Spinal cord (tissue), 10 donors: ENCODE measurements around the gene SPAG6. TPM values are rescaled to one million over a fixed set of nuclear protein-coding genes. Genes with fewer than 3 reads are reported as not detected.

Source experiments
- DNase-seq, 6 donors: peaks; one replicate each; pipeline versions ENCODE4 v3.0.0 to v3.0.0-alpha.2; 2013 to 2015; ENCODE audit warnings: low spot score in 6 of 6, low read depth in 4 of 6
- H3K27ac ChIP-seq: one replicate; pipeline ENCODE4 v1.5.1; 2013; ENCODE audit warnings: low read depth, low read length, control low read depth
- H3K27me3 ChIP-seq: one replicate; pipeline ENCODE4 v1.6.1; 2013; ENCODE audit warnings: low read length; ENCODE audit not compliant: control insufficient read depth, insufficient read depth
- H3K36me3 ChIP-seq: one replicate; pipeline ENCODE4 v1.6.1; 2013; ENCODE audit warnings: low read length; ENCODE audit not compliant: control insufficient read depth, insufficient read depth
- H3K4me1 ChIP-seq: one replicate; pipeline ENCODE4 v1.6.1; 2013; ENCODE audit warnings: low read length; ENCODE audit not compliant: control insufficient read depth, insufficient read depth
- H3K4me3 ChIP-seq: one replicate; pipeline ENCODE4 v1.5.1; 2013; ENCODE audit warnings: low read depth, low read length, control low read depth
- H3K9me3 ChIP-seq: one replicate; pipeline ENCODE4 v1.6.1; 2013; ENCODE audit warnings: low read length; ENCODE audit not compliant: control insufficient read depth, insufficient read depth
- WGBS: methylation state at CpG from one replicate; pipeline ENCODE4 v1.1.5; 2013; ENCODE audit warnings: missing lambda C conversion rate; ENCODE audit not compliant: insufficient coverage; 5-methylcytosine and 5-hydroxymethylcytosine counted together
- polyA plus RNA-seq, 2 donors: library from polyadenylated mRNA; unstranded; fragments of 120-200 nt; gene quantifications; one replicate each; pipeline ENCODE4 v1.2.1, GENCODE V29; 2013; ENCODE audit not compliant: insufficient read length in 2 of 2
- total RNA-seq, 2 donors: library from RNA; depleted of rRNA in 1 of 2; stranded (reverse); fragments of 120-200 nt in 1 of 2; fragments of >200 nt in 1 of 2; gene quantifications; one replicate each; pipeline versions ENCODE4 v1.2.3 to v1.2.4, GENCODE V29; 2013 to 2014
- donor health status: healthy.

The SPAG6 gene
- total and polyA plus RNA-seq, 4 donors: 4.5 to 19.4 (median 11.5) TPM

GRCh38 chr10:22315455-22316285 lies 29.6 kb upstream of the SPAG6 start:
- Histone ChIP-seq H3K27me3 (peaks cover 25% of the 10 kb centered on the region), H3K4me3 (peak overlapping the region; percentile 98), H3K4me1 (no peaks in the 10 kb centered on the region), H3K9me3 (no peaks in the 10 kb centered on the region), H3K36me3 (no peaks in the 10 kb centered on the region), H3K27ac (peak overlapping the region; percentile 89)
- no peak for DNase-seq
- WGBS: under 1% methylated on average over 47 of the region's 53 CpGs

DNA sequence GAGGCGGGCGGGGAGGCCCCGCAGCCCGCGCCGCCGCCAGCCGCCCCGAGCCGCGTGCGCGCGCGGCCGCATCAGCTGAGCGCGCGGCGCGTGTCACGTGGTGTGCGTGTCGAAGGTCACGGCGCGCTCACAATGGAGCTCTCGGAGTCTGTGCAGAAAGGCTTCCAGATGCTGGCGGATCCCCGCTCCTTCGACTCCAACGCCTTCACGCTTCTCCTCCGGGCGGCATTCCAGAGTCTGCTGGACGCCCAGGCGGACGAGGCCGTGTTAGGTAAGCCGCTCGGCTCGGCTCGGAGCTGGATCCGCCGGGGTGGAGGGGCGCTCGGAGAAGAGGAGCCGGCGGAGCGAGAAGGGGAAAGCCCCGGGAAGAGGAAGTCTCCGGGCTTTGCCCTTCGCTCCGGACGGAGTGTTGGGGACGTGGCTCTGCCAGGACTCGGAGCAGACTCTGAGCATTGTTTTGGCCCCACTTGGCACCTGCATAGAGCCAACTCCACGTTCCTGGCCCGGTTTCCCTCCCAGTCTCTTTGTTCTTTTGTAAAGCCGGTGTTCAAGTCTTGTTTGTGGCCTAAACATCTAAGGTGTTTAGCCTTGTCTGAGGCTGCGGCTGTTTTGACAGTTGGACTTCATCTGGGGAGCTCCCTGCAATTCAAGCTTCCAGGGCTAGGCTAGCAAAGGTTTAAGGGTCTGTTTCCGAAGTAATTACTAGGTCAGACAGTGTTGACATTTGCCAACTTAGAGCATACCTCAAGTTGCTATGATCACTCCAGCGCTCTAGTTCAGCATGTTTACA lies 28.8 kb upstream of the SPAG6 start, which contains the start of gene COMMD3:
COMMD3 (plus strand) TSS at position 103 of the 790 bp plus-strand sequence; CDS start at position 133, 30 bp downstream.
- Histone ChIP-seq H3K36me3 (no peaks in the 10 kb centered on the region), H3K27me3 (peaks cover 25% of the 10 kb centered on the region), H3K4me1 (no peaks in the 10 kb centered on the region), H3K4me3 (peak within 1 kb of the TSS; percentile 98), H3K27ac (peak within 1 kb of the TSS; percentile 97), H3K9me3 (no peaks in the 10 kb centered on the region)
- under 1% methylated on average over 63 of the region's 63 CpGs for WGBS
- peak in 3 of 6 donors; percentile 88 to 98 (median 97) for DNase-seq

DNA sequence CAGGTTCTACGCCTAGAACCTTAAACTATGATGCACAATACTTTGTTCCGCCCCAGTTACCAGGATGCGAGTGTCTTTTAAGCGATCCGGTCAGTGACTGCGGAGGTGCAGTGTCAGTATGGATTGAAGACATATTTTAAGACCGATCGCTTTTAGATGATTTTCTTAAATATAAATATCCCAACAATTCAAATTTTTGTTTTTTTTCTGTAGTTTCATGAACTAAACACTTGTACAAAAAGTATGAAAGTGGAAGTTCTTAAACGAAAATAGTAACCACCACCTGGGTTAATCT lies 28.3 kb upstream of the SPAG6 start:
- Histone ChIP-seq H3K27me3 (peaks cover 27% of the 10 kb centered on the region), H3K27ac (peak overlapping the region; percentile 97), H3K4me1 (peaks cover 2% of the 10 kb centered on the region), H3K9me3 (no peaks in the 10 kb centered on the region), H3K4me3 (peak overlapping the region; percentile 98), H3K36me3 (no peaks in the 10 kb centered on the region)
- no peak for DNase-seq
- WGBS: 14% methylated on average over 1 of the region's 9 CpGs

DNA sequence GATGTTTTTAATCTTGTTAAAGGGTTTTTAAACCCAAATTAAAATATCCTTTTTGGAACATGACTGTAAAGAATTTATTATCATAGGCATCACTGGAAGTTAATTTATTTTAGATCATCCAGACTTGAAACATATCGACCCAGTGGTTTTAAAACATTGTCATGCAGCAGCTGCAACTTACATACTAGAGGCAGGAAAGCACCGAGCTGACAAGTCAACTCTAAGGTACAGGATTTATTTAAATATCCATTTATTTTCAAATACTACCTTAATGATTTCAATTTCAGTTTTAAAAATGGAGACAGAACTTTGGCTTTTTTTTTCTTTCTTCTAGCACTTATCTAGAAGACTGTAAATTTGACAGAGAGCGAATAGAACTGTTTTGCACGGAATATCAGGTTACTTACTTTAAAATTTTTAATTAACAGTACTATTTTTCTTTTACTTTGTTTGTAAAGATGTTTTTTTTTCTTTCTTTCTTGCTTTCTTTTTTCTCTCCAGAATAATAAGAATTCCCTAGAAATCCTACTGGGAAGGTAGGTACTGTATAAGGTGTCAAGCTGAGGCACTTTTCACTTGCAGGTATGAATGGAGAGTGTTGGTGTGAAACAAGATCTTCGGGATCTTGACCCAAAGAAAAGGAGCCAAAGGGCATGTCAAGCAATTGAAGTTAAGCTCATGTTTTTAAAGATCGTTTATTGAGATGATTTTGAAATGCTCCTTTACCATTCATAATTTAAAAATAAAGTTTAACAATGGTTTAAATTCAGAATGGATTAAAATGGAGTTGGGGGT lies 27.3 kb upstream of the SPAG6 start:
- 43% methylated on average over 1 of the region's 6 CpGs for WGBS
- peak in 1 of 6 donors; percentile 10 for DNase-seq
- no peaks in the 10 kb centered on the region for H3K9me3 ChIP-seq
- no peaks in the 10 kb centered on the region for H3K36me3 ChIP-seq
- no peak overlapping the region for H3K4me3 ChIP-seq
- H3K27ac ChIP-seq: no peak overlapping the region
- peaks cover 37% of the 10 kb centered on the region for H3K27me3 ChIP-seq
- peaks cover 5% of the 10 kb centered on the region for H3K4me1 ChIP-seq

GRCh38 chr10:22318772-22319171 lies 26.5 kb upstream of the SPAG6 start:
- WGBS: no CpG with 5 or more reads among the region's 3 CpGs
- no peaks in the 10 kb centered on the region for H3K36me3 ChIP-seq

GRCh38 chr10:22319547-22319979 lies 25.7 kb upstream of the SPAG6 start:
- Histone ChIP-seq H3K9me3 (no peaks in the 10 kb centered on the region), H3K4me3 (peak overlapping the region; percentile 1), H3K27ac (no peak overlapping the region), H3K36me3 (no peaks in the 10 kb centered on the region), H3K4me1 (peaks cover 5% of the 10 kb centered on the region), H3K27me3 (peaks cover 52% of the 10 kb centered on the region)
- WGBS: 59% methylated on average over 9 of the region's 10 CpGs
- DNase-seq: peak in 1 of 6 donors; percentile 40

More at GRCh38 chr10:22318772-22319171, 26.5 kb upstream of the SPAG6 start:
- no peaks in the 10 kb centered on the region for H3K9me3 ChIP-seq
- DNase-seq: peak in 1 of 6 donors; percentile 9
- H3K27me3 ChIP-seq: peaks cover 44% of the 10 kb centered on the region
- H3K4me3 ChIP-seq: no peak overlapping the region
- H3K27ac ChIP-seq: no peak overlapping the region
- peaks cover 5% of the 10 kb centered on the region for H3K4me1 ChIP-seq

DNA sequence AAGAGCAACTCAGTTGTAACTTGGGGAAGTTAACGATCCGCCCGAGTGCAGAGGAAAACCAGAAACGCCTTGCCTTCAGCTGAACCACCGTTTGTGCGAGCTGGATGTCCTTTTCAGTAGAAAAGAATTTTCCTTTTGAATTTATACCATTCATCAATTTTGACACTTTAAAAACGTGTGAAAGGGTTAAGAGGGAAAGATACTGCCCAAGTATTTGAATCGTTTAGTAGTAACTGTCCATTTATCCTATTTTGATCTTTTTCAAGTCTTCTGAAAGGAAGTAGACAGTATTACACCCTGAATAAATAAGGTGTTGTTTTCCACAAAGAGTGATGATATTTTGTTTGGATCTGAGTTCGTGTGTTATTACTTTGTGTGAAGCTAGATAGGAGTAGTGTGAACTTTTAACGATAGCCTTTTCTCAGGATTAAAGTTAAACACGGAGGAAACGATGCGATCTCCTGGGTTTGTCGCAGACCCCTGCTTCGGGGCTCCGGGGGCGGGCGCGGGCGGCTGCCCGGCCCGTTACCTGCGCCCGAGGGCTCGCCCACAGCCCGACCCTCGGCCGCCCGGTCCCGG lies 25.2 kb upstream of the SPAG6 start:
- H3K27ac ChIP-seq: no peak overlapping the region

DNA sequence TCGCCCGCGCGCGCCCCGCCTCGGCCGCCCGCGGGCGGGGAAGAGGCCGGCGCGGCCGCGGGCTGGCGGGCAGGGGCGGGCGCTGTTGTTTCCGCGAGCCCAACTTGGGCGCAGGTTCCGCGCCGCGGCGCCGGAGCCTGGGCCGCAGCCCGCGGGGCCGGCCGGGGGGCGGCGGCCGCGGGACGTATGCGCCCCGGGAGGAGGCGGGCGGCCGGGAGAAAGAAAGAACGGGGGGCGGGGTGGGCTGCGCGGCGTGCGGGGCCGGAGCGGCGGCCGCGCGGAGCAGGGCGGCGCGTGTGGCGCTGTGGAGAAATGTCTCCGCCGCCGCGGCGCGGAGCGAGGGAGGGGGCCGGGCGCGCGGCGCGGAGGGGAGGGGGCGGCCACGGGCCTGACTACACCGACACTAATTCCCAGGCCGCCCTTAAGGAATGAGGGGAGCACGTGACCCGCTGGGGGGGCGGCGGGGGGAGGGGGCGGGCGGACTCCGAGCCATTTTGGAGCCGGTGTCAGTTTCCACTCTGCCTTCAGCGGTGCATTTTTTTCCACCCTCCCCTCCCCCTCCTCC lies 24.6 kb upstream of the SPAG6 start, which contains the start of gene BMI1:
BMI1 (plus strand) TSS at position 509 of the 565 bp plus-strand sequence. CDS start 5,351 bp downstream, outside the sequence.
- no peaks in the 10 kb centered on the region for H3K36me3 ChIP-seq
- peak in 3 of 6 donors; percentile 77 to 96 (median 95) for DNase-seq
- peak within 1 kb of the TSS; percentile 81 for H3K27ac ChIP-seq
- peaks cover 10% of the 10 kb centered on the region for H3K4me1 ChIP-seq
- H3K4me3 ChIP-seq: peak within 1 kb of the TSS; percentile 71
- H3K9me3 ChIP-seq: no peaks in the 10 kb centered on the region
- under 1% methylated on average over 72 of the region's 85 CpGs for WGBS
- peaks cover 54% of the 10 kb centered on the region for H3K27me3 ChIP-seq

More for the DNA sequence above, 25.2 kb upstream of the SPAG6 start:
- H3K4me3 ChIP-seq: peak overlapping the region; percentile 1
- WGBS: under 1% methylated on average over 22 of the region's 30 CpGs
- H3K4me1 ChIP-seq: peaks cover 7% of the 10 kb centered on the region
- no peaks in the 10 kb centered on the region for H3K36me3 ChIP-seq
- peaks cover 57% of the 10 kb centered on the region for H3K27me3 ChIP-seq
- DNase-seq: peak in 2 of 6 donors; percentile 43 to 53
- no peaks in the 10 kb centered on the region for H3K9me3 ChIP-seq
